HG03095 (cell line): Measurements from ENCODE around the gene GRB10.
"Not testable (repeated sequence)": the region's sequence is repeated elsewhere in the genome, so short reads cannot be mapped to it uniquely, and the experiment has no call there.

ENCODE experiments used
- ATAC-seq: cut with Tn5 transposase; IDR thresholded peaks from one replicate; pipeline ENCODE4 v1.9.1; 2021; ENCODE audit warnings: moderate library complexity; ENCODE audit not compliant: unreplicated experiment

GRB10 gene

DNA sequence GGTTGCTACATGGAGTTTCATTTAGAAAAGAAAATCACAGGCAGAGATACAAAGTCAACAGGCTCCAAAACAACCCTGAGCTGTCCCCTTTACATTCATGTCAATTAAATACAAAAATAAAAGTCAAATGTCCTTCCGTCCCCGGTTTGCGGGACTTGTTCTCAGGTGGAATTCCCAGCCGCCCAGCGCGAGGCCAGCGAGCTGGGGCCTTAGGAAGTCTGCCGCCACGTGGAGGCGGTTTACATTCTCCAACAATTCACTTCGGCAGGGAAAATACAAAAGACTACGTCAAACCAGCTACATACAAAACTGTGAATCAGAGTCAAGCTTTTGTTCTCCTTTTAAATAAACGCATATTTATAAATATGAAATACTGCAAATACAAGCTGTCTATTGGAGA lies 192.2 kb downstream of the GRB10 start:
- no peak for ATAC-seq

- ATAC-seq = no peak
Measured at GRCh38 chr7:50589364-50589763, 193.3 kb downstream of the GRB10 start.

DNA sequence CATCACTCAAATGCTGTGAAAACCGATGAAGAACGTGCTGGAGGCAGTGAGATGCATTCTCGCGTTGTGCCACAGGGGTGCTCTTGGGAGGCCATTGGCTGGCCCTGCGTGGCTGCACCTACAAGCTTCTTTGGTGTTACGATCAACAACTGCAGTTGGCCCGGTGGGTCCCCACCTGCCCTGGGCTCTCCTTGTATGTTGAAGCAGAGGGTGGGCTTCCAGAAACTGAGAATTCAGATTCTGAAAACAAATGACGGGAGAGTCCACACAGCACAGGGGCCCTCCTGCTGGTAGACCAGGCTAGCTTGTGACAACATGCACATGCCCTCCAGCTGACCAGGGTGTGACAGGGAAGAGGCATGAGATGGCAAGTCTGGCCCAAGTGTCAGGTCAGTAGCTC lies 193.8 kb downstream of the GRB10 start:
- ATAC-seq = no peak

DNA sequence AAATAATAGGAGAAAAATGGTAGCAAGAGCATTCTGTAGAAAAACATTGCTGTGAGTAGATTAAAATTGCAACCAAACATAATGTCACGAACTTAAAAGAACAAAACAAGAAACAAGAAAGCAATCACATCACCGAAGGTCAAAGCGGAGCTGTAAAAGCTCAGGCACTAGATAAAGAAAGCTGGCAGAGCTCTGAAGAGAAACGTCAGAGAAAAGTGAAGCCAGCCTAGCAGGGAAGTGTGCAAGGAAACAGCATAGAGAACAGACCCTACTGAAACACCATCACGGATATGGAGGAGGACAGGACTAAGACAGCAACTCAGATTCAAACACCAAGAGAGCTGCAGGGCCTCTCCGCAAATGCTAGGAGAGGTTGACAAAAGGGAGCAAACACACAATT lies 195.0 kb downstream of the GRB10 start:
- ATAC-seq = no peak

- no peak for ATAC-seq
Measured at GRCh38 chr7:50584793-50585408, 197.8 kb downstream of the GRB10 start.

DNA sequence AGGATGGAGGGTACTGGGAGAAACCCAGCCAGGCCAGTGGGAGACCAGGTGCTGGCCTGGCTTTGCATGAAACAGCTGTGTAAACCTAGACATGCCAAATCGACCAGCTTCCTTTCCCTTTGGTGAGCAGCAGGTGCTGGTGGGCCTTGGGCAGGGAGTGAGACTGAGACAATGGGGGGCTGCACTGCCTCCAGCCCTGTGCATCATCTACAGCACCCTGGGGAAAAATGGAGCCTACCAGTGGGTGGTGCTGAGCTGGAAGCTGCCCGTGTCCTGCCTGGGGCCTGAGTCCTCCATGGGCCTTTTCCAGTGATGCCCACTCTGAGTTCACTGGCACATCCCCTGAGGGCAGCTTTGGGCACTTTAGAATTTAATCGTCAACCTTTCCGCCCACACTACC lies 198.3 kb downstream of the GRB10 start:
- ATAC-seq = no peak

- ATAC-seq = not testable (repeated sequence)
Measured at GRCh38 chr7:50583295-50583694, 199.4 kb downstream of the GRB10 start.

DNA sequence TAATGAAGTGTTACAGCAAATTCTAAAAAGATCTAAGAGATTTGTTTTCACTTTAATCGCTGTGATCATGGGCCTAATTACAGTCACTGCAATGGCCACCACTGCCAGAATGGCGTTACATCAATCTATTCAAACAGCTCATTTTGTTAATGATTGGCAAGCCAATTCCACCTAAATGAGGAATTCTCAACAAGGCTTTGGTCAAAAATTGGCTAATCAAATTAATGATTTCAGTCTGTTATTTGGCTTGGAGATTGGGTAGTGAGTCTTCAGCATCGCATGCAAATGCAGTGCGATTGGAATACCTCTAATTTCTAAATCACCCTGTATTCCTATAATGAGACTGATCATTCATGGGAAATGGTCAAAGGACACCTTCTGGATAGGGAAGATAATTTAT lies 200.4 kb downstream of the GRB10 start:
- not testable (repeated sequence) for ATAC-seq

DNA sequence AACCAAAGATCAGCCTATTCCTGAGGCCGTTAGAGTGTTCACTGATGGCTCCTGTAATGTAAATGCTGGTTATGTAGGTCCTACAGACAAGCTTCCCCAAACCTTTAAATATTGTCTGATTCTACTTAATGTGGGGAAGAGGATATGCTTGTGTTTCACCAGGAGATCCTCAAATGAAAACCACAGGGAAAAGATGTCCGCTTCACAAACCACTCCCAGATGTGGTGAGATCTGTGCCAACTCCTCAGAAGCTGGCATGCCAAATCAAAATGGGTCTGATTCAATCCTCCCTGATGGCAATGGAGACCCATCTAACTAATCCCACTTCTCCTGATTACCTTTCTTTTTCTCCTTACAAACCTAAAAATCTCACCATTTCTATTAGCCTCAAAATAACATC lies 202.0 kb downstream of the GRB10 start:
- not testable (repeated sequence) for ATAC-seq

- no peak for ATAC-seq
Measured at GRCh38 chr7:50580057-50580456, 202.6 kb downstream of the GRB10 start.

GRCh38 chr7:50578105-50578504 lies 204.6 kb downstream of the GRB10 start:
- ATAC-seq = not testable (repeated sequence)

DNA sequence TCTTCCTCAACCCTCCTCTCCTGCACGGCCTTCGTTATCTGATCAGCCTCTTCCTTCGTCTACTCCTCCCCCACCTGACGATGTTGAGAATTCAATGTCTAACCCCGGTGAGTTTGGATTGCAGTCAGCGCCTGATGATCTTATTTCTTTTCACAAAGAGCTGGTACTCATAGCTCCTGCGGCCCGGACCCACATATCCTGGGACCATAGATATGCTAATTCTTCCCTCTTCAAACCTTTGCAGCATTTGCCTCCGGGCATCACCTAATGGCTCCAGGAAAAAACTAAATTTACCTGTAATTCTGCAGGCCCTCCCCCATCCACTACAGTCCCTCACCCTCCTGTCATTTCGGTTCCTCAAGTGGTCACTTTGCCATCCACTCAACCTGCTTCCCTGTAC lies 205.1 kb downstream of the GRB10 start:
- no peak for ATAC-seq

- not testable (repeated sequence) for ATAC-seq
Measured at GRCh38 chr7:50576388-50576787, 206.3 kb downstream of the GRB10 start.

DNA sequence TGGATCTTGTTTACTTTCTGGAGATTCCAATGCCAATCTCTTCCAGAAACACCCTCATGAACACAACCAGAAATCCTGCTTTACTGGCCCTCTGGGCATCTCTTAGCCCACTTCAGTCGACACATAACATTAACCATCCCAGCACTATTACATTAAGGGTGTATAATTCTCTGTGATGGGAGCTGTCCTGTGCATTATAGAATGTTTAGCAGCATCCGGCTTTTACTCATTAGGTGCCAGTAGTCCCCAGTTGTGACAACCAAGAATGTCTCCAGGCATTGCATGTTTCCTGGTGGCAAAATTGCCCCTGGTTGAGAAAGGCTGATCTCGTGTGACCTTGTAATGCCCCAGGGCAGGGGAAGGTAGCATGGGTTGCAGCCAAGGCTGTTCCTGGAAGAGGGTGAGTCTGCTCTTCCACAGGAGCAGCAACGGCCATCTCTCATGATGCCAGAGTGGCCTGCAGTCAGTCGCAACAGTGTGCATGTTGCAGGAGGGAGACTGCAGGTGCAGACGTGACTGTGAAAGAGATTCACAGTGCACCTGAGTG lies 214.9 kb downstream of the GRB10 start:
- no peak for ATAC-seq

GRCh38 chr7:50565977-50566376 lies 216.7 kb downstream of the GRB10 start:
- ATAC-seq = no peak

DNA sequence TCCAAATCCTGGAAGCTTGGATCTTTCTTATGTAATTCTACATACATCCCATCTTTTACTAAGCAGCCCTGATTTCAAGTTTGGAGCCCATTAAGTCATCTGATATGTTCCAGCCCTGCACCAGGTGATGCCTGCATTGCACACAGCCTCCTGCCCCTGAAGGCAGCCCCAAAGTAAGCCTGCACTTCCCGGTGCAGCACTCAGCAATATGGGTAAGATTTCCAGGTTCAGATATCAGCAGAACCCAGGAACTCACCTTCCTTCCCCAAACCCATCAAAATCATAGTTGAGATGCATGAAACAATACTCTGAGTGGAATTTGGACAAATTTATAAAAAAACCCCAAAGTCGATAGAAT lies 217.2 kb downstream of the GRB10 start:
- ATAC-seq = no peak

DNA sequence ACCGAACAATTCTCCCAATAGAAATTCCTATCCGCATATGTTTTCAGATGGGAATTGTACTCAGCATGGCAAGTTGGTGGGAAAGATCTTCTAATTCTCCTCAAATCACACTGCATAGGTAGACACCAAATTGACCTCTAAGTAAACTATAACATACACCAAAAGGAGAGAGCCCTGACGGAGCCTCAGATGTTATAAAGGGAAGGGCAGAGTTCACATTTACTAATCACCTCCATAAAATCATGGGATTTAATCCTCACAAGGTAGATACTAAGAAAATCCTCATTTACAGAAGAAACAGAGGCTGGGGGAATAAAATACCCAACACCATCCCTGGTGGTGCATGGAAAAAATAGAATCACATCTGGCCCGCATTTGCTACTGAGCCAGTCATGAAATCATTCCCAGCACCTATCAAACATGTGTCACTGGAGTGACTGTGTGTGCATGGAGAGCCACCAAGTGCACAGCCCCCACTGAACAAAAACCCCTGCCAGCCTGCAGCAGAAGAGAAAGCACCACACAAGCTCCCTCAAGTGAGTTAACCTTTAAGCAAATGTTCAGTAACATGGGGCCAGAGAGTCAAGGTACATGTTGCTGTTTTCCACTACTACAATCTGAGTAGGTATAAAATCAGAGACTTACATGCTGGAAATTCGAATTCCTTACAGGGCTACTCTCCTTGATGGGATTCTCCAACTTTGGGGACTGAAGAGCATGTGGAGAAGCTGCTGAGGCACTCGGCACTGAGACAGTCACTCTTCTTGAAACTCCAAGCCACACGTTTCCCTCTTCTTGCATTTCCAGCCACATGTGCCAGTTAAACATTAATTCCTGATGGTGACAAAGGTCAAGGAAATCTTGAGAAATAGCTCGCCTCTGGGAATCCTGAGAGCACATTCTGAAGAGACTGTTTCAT lies 217.8 kb downstream of the GRB10 start, which contains the start of gene DDC:
DDC (minus strand) TSS at position 766 of the 919 bp plus-strand sequence. CDS start 21,320 bp downstream, outside the sequence.
- no peak for ATAC-seq

- ATAC-seq = no peak
Measured at GRCh38 chr7:50564171-50564570, 218.5 kb downstream of the GRB10 start.

GRCh38 chr7:50562136-50562535 lies 220.6 kb downstream of the GRB10 start:
- ATAC-seq = no peak

GRCh38 chr7:50560865-50561351 lies 221.8 kb downstream of the GRB10 start:
- no peak for ATAC-seq

- ATAC-seq = no peak
Measured at GRCh38 chr7:50559881-50560280, 222.8 kb downstream of the GRB10 start.
